HL-60 (cell line): ENCODE measurements around the gene NDUFS7.
"Not testable (repeated sequence)": the region's sequence is repeated elsewhere in the genome, so short reads cannot be mapped to it uniquely, and the experiment has no call there.

ENCODE experiments used
- POLR2AphosphoS5 ChIP-seq: IDR thresholded peaks from 2 replicates; pipeline ENCODE4 v1.6.1; 2012; ENCODE audit warnings: low read depth
- SPI1 ChIP-seq: IDR thresholded peaks from 2 replicates; pipeline ENCODE4 v1.6.1; 2012; ENCODE audit warnings: low read depth, mild to moderate bottlenecking, borderline replicate concordance
- TF ChIP-seq, protein P1 (sequence below): IDR thresholded peaks from one replicate; pipeline ENCODE4 v1.5.1; 2011; ENCODE audit warnings: low read length, control low read depth, inconsistent platforms; ENCODE audit not compliant: insufficient read depth
- TF ChIP-seq, protein P2 (sequence below): IDR thresholded peaks from 2 replicates; pipeline ENCODE4 v1.6.1; 2012; ENCODE audit warnings: low read depth; ENCODE audit not compliant: insufficient replicate concordance

DNA sequence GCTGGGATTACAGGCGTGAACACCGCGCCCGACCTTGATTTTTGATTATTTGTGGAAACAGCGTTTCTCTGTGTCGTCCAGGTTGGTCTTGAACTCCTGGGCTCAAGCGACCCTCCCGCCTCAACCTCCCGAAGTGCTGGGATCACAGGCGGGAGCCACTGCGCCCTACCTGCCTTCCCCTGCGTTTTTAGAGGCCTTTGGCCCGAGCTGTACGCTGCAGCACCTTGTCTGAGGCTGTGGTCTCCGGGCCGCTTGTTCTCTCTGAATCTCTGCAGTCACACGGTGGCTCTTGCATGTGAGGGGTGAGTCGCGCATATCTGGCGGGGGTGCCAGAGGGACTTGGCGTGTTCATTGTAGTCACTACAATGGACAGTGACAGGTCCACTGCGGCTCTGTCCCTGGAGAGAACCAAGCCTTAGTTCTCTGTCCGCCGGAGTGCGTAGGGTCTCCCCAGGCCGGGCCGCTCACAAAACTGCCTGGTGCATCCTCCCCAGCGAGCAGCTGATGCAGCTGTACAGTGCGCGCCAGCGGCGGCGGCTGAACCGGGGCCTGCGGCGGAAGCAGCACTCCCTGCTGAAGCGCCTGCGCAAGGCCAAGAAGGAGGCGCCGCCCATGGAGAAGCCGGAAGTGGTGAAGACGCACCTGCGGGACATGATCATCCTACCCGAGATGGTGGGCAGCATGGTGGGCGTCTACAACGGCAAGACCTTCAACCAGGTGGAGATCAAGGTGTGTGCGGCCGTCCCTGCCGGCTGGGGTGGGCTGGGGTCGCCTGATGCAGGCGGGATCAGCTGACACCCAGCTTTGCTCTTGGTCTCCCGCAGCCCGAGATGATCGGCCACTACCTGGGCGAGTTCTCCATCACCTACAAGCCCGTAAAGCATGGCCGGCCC, 56.1 kb downstream of the NDUFS7 start:
- TF ChIP-seq, protein P1, sequence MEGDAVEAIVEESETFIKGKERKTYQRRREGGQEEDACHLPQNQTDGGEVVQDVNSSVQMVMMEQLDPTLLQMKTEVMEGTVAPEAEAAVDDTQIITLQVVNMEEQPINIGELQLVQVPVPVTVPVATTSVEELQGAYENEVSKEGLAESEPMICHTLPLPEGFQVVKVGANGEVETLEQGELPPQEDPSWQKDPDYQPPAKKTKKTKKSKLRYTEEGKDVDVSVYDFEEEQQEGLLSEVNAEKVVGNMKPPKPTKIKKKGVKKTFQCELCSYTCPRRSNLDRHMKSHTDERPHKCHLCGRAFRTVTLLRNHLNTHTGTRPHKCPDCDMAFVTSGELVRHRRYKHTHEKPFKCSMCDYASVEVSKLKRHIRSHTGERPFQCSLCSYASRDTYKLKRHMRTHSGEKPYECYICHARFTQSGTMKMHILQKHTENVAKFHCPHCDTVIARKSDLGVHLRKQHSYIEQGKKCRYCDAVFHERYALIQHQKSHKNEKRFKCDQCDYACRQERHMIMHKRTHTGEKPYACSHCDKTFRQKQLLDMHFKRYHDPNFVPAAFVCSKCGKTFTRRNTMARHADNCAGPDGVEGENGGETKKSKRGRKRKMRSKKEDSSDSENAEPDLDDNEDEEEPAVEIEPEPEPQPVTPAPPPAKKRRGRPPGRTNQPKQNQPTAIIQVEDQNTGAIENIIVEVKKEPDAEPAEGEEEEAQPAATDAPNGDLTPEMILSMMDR = not testable (repeated sequence)
- TF ChIP-seq, protein P2, sequence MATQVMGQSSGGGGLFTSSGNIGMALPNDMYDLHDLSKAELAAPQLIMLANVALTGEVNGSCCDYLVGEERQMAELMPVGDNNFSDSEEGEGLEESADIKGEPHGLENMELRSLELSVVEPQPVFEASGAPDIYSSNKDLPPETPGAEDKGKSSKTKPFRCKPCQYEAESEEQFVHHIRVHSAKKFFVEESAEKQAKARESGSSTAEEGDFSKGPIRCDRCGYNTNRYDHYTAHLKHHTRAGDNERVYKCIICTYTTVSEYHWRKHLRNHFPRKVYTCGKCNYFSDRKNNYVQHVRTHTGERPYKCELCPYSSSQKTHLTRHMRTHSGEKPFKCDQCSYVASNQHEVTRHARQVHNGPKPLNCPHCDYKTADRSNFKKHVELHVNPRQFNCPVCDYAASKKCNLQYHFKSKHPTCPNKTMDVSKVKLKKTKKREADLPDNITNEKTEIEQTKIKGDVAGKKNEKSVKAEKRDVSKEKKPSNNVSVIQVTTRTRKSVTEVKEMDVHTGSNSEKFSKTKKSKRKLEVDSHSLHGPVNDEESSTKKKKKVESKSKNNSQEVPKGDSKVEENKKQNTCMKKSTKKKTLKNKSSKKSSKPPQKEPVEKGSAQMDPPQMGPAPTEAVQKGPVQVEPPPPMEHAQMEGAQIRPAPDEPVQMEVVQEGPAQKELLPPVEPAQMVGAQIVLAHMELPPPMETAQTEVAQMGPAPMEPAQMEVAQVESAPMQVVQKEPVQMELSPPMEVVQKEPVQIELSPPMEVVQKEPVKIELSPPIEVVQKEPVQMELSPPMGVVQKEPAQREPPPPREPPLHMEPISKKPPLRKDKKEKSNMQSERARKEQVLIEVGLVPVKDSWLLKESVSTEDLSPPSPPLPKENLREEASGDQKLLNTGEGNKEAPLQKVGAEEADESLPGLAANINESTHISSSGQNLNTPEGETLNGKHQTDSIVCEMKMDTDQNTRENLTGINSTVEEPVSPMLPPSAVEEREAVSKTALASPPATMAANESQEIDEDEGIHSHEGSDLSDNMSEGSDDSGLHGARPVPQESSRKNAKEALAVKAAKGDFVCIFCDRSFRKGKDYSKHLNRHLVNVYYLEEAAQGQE = not testable (repeated sequence)
- not testable (repeated sequence) for TF ChIP-seq SPI1
- TF ChIP-seq POLR2AphosphoS5 = peak; percentile 37
